ENCODE results near the gene LGR4.

Gene LGR4

DNA sequence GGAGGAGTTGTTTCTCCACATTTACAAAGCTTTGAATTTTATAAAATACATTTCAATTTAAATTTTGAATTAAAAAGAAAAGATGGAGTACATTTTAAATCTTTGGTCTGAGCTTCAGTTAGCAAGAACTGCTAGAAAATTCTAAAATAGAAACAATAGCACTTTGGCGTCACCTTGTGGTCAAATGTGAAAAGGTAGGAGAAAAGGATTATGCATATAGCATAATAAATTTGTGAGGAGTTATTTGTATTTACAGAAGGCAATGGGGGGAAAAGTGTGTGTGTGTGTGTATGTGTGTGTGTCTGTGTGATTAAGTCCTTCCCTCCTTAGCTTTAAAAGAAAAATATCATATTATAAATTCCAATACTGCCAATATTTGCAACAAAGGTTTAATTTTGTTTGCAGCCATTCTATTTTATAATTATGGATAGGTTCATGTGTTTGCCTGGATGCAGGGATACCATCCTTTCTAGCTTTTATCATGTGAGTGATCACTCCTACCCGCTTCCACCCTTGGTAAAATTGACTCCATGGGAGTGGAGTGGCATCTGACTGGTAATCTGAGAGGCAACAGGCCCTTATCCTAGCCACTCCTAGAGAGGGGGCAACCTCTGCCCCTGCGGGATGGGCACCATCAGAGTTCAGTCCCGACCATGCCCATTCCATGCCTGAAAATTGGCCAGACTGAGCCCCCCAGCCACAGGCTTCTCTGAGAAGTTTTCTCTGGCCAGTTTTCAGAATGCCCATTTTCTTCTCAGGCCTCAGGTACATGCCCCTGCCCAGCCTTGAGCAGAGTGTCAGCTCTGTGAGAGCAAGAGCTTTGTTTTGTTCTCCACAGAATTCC, 13.6 kb upstream of the LGR4 start:
- peak; percentile 82 for DNase-seq

DNA sequence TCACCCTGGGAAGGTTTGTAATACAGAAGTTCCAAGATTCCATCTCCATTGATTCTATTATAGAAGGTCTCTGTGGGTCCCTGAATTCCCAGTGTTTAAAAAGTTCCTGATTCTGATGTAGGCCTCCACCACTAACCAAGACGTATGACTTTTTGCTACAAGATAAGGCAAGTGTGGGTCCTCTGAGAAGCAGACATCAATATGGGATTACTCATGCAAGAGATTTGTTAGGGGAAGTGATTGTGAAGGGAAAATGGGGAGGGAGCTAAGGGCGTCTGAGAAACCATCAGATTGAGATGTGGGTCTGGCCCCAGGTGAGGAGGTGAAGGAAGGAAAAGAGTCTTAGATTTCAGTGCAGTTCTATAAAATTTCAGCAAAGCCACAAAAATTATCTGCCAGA, 10.2 kb upstream of the LGR4 start:
- no peak for DNase-seq

DNA sequence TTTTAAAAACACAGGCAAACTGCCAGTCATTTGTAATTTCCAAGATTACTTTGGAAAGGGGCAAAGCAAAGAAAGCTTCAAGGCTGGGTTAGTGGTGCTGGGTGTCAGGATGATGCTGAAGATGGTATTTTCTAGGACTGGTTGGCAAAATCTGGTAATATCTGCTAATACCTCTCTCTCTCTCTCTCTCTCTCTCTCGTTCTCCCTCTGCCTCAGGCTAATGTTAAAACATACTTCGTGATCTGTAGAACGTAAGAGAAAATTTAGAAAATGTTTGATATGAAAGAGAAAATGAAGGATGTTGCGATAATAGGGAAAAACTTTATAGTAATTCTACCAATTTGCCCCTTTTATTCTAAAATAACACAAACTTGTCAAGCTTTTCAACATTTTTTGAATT, 9.4 kb upstream of the LGR4 start:
- no peak for DNase-seq

GRCh38 chr11:27477831-27478230, 5.2 kb upstream of the LGR4 start:
- no peak for DNase-seq

GRCh38 chr11:27477243-27477642, 4.7 kb upstream of the LGR4 start:
- no peak for DNase-seq

- DNase-seq: no peak
Measured at GRCh38 chr11:27475622-27476021, 3.0 kb upstream of the LGR4 start.

DNA sequence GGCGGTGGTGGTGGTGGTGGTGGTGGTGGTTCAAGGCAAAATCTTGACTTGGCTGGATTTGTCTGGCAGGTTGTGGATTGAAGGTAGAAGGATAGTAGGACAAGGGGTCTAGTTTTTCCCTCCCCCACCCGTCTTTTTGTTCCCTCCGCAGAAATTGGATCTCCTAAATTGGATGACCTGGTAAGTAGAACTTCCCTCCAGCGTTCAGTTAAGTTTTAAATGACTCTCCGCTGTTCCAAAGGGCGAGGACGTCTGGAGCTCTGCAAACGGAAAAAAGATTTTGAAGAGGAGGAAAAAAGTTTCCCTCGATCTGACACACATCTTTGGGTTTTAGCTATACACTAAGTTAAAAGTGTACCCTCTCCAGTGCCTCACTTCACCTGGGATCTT, 422 bp upstream of the LGR4 start:
- DNase-seq: no peak

- DNase-seq: peak; percentile 53
Measured at GRCh38 chr11:27471589-27472397, 797 bp downstream of the LGR4 start.

GRCh38 chr11:27470826-27471588, 1.6 kb downstream of the LGR4 start:
- DNase-seq: no peak

GRCh38 chr11:27470166-27470565, 2.4 kb downstream of the LGR4 start:
- no peak for DNase-seq

DNA sequence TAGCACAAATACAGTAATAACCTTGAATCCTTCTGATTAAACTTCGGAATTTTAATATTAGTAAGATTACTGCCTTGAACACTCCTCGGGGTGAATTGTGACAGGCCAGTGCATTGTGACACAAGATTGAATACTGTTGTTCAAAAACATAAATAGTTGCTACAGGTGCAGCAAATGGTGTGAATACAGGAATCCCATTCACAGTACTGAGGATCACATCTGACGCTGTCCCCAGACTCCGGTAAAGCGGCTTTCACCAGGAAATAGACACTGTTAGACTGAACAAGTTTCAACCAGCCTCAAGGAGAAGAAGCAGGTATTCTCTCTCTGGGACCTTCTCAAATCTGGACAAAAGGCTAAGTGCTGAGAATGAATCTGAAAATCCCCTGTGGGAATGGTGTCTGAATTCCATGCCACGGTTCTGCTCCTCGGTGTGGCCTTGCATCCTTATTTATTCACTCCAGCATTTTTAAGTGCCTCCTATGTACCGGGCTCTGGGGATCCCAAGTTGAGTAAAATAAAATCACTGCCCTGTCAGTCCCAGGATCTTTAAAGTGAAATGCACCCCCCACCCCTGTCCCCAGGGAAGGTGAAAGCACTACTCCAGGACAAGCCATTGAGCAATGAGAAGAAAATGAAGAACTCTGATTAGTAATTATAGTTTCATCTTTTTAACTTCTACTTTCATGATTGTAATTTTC, 3.4 kb downstream of the LGR4 start:
- no peak for DNase-seq

- no peak for DNase-seq
Measured at GRCh38 chr11:27468209-27468994, 4.2 kb downstream of the LGR4 start.

GRCh38 chr11:27467181-27467913, 5.2 kb downstream of the LGR4 start:
- DNase-seq: no peak

- DNase-seq: no peak
Measured at GRCh38 chr11:27466363-27466762, 6.2 kb downstream of the LGR4 start.

DNA sequence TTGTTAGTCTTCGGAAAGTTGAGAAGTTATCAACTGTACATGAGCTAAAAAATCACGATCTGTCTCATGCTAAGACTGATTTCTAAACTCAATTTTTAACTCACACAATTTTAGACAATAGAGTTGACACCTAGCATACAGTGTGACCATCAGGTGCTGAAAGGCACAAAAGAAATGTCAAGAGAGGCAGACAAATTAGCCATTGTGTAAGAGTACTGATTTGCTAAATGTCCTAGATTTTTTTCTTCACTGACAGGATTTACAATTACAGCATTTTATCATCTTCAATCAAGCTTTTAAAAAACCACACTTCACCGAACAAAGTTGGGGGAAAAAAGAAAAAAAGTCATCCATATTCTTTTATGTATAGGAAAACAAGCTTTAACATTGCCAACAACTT, 7.0 kb downstream of the LGR4 start:
- no peak for DNase-seq

GRCh38 chr11:27464909-27465308, 7.7 kb downstream of the LGR4 start:
- DNase-seq: no peak

GRCh38 chr11:27464289-27464696, 8.3 kb downstream of the LGR4 start:
- no peak for DNase-seq

GRCh38 chr11:27462543-27462942, 10.0 kb downstream of the LGR4 start:
- DNase-seq: no peak

DNA sequence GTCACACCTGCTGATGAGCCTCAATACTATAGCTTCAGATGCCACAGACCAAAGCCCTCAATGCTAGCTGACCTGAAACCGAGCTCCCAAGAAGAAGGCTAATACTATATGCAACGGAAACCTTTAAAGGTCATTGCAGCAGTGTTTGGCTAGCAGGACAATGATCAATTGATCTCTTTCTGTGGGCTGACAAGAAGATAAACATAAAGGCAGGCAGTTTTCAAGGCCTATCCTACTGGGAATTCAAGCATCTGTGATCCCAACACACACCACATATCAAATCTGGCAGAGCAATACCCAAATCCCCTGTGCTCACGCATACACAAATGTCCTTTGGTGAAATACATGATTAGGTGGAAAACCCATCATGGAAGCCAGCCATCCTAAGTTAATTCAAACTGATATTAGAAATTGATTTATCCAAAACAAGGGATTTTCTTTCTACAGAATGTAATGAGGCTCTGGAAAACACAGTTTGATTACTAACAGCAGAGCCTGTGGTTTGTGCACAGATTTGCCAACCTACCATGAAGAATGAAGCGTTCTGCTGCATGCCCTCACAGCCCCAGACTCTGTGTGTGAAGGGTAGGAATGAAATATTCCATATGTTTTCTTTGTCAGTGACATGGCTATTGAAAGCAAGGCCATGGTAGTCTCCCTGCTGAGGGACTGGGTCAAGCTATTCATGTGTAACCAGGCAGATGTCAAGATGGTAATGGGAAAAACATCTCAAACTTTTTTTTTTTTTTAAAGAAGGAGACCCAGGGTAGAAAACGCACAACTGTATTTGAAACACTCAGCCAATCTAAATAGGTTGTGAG, 12.2 kb downstream of the LGR4 start:
- DNase-seq: no peak

GRCh38 chr11:27459191-27459590, 13.4 kb downstream of the LGR4 start:
- no peak for DNase-seq

Measured in hematopoietic multipotent progenitor cell treated with erythropoietin and hydrocortisone succinate and interleukin-3 and kit ligand, for 6 days (in vitro differentiated cells).